ENCODE data around the gene UAP1L1.
"Not testable (repeated sequence)": the region's sequence is repeated elsewhere in the genome, so short reads cannot be mapped to it uniquely, and the experiment has no call there.

The UAP1L1 gene

DNA sequence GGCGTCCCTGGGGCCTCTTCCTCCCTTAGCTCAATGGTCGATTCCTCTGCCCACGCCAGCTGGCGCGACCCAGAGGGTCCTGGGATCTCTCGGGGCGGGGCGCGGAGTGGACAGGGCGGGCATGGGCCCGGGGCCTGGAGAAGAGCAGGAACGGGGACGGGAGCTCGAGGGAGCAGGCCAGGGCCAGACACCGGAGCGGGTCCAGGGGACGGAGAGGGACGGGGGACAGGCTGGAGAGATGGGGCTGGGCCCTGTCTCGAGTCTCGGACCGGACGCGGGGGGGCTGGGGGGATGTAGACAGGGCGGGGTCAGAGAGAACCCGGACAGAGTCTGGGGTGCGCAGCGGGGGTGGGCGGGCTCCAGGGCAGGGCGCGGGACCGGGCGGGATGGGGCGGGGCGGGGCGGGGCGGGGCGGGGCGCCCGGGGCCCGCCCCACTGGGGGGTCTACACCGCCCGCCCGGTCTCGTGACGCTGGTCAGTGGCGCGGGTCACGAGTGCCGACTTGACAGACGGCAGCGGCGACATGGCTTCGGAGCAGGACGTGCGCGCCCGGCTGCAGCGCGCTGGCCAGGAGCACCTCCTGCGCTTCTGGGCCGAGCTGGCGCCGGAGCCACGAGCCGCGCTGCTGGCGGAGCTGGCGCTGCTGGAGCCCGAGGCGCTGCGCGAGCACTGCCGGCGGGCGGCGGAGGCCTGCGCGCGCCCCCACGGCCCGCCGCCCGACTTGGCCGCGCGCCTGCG lies at the start of gene UAP1L1:
Gene UAP1L1, plus strand, starts transcription at position 508 of the 738 bp plus-strand sequence. Its CDS starts 16 bp downstream, at position 524.
- peaks cover 9% of the 10 kb centered on the region for H3K4me1 ChIP-seq (ENCODE audit: control insufficient read depth, insufficient read depth, low read length)
- no CpG with 5 or more reads among the region's 87 CpGs for WGBS (ENCODE audit: insufficient coverage, insufficient read length)

GRCh38 chr9:137028263-137029057 lies 48.9 kb upstream of the UAP1L1 start:
- H3K9me3 ChIP-seq (ENCODE audit: control insufficient read depth, insufficient read depth, low read length): no peaks in the 10 kb centered on the region
- no peak for DNase-seq (ENCODE audit: low read depth, low spot score)
- WGBS (ENCODE audit: insufficient coverage, insufficient read length): no CpG with 5 or more reads among the region's 98 CpGs
- H3K27me3 ChIP-seq (ENCODE audit: control insufficient read depth, insufficient read depth, low read length): no peaks in the 10 kb centered on the region; the same call in 1 of the 2 replicates
- no peak overlapping the region for H3K27ac ChIP-seq (ENCODE audit: low read length)
- H3K4me1 ChIP-seq (ENCODE audit: control insufficient read depth, insufficient read depth, low read length): peaks cover 2% of the 10 kb centered on the region
- H3K36me3 ChIP-seq (ENCODE audit: control insufficient read depth, insufficient read depth, low read length): no peaks in the 10 kb centered on the region; the same call in 1 of the 2 replicates
- H3K4me3 ChIP-seq (ENCODE audit: low read length): peak overlapping the region; percentile 42; the same call in 1 of the 2 replicates

More for the DNA sequence above, at the start of gene UAP1L1:
- Histone ChIP-seq H3K4me3 (ENCODE audit: low read length) (peak within 1 kb of the TSS; percentile 42; the same call in 1 of the 2 replicates), H3K36me3 (ENCODE audit: control insufficient read depth, insufficient read depth, low read length) (no peaks in the 10 kb centered on the region), H3K27me3 (ENCODE audit: control insufficient read depth, insufficient read depth, low read length) (peaks cover 13% of the 10 kb centered on the region; the same call in 1 of the 2 replicates), H3K9me3 (ENCODE audit: control insufficient read depth, insufficient read depth, low read length) (no peaks in the 10 kb centered on the region), H3K27ac (ENCODE audit: low read length) (no peak within 1 kb of the TSS)
- DNase-seq (ENCODE audit: low read depth, low spot score): no peak

DNA sequence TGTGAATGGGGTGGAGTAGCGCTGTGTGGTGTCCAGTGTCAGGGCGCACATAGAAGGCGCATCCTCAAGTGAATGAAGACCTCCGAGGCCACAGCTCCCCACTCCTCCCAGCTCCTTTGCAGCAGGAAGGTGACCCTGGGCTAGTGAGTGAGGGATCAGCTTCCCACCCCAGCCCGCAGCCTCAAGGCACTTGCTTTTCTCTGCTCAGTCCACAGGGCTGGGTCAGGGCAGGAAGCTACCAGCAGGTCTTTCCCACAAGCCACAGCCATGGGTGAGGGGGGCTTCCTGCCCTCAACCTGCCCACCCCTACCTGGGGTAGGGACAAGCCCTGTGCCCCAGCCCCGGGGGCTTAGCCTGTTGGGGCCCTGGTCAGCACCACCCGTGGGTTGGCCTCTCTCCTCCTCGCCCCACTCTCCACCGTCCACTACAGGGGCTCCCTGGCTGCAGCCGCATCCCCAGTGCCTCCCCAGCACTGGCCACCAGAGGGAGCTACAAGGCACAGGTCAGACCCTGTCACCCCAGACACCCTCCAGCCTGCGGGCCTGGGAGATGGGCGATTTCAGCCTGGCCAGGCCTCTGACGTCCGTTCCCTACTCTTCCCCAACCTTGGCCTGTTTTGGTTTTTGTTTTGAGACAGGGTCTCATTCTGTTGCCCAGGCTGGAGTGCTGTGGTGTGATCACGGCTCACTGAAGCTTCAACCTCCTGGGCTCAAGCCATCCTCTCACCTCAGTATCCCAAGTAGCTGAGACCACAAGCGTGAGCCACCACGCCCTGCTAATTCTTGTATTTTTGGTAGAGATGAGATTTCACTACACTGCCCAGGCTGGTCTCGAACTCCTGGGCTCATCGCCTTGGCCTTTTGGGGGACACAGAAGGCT lies 48.0 kb upstream of the UAP1L1 start:
- Histone ChIP-seq H3K4me1 (ENCODE audit: control insufficient read depth, insufficient read depth, low read length) (peaks cover 2% of the 10 kb centered on the region), H3K9me3 (ENCODE audit: control insufficient read depth, insufficient read depth, low read length) (no peaks in the 10 kb centered on the region), H3K4me3 (ENCODE audit: low read length) (no peak overlapping the region), H3K36me3 (ENCODE audit: control insufficient read depth, insufficient read depth, low read length) (no peaks in the 10 kb centered on the region; the same call in 1 of the 2 replicates), H3K27me3 (ENCODE audit: control insufficient read depth, insufficient read depth, low read length) (no peaks in the 10 kb centered on the region; the same call in 1 of the 2 replicates), H3K27ac (ENCODE audit: low read length) (no peak overlapping the region)
- no CpG with 5 or more reads among the region's 19 CpGs for WGBS (ENCODE audit: insufficient coverage, insufficient read length)
- no peak for DNase-seq (ENCODE audit: low read depth, low spot score)

- Histone ChIP-seq H3K36me3 (ENCODE audit: control insufficient read depth, insufficient read depth, low read length) (no peaks in the 10 kb centered on the region; the same call in 1 of the 2 replicates), H3K27me3 (ENCODE audit: control insufficient read depth, insufficient read depth, low read length) (no peaks in the 10 kb centered on the region; the same call in 1 of the 2 replicates), H3K9me3 (ENCODE audit: control insufficient read depth, insufficient read depth, low read length) (no peaks in the 10 kb centered on the region), H3K27ac (ENCODE audit: low read length) (no peak overlapping the region), H3K4me3 (ENCODE audit: low read length) (no peak overlapping the region), H3K4me1 (ENCODE audit: control insufficient read depth, insufficient read depth, low read length) (peaks cover 3% of the 10 kb centered on the region)
- no CpG with 5 or more reads among the region's 15 CpGs for WGBS (ENCODE audit: insufficient coverage, insufficient read length)
- no peak for DNase-seq (ENCODE audit: low read depth, low spot score)
These were observed 47.3 kb upstream of the UAP1L1 start for GRCh38 chr9:137030006-137030405.

DNA sequence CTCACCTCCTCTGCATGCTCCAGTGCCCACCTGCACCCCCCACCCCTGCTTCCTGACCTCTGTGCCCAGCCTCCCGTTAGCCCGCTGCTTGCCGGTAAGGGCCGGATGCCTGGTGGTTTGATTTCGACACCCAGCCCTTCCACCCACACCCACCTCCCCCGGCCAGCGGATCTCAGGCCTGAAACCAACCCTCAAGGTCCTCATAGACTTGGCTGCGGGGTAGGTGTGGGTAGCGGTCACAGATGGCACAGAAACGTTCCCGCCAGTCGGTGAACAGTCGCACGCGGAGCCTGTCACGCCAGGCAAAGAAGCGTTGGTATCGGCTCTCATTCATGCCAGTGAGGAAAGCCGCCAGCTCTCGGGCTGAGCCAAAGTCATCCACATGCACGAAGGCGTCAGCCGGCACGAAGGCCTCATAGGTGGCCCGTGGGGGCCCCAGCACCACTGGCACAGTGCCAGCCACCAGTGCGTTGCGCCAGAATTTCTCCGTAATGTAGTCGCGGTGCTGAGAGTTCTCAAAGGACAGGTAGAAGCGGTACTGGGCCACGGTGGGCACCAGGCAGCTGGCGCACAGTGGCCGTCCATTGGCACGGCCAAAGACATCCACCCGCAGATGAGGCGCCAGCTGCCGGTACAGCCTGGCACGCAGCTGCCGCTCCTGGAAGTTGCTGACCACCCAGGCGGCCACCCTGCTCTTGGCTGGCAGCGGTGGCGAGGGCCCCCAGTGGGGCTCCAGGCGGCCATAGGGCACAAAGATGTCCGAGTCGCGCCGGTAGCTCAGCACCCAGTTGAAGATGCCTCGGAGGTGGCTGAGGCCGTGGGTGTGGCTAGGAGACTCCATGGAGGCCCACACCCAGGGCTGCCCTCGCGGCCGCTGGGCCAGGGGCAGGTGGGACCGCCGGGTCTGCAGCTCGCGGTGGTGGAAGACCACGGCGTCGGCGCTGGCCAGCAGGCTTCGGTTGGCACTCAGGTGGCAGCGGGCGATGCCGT lies 46.5 kb upstream of the UAP1L1 start:
- no peak overlapping the region; the same call in 1 of the 2 replicates for H3K4me3 ChIP-seq (ENCODE audit: low read length)
- no peaks in the 10 kb centered on the region for H3K9me3 ChIP-seq (ENCODE audit: control insufficient read depth, insufficient read depth, low read length)
- H3K27me3 ChIP-seq (ENCODE audit: control insufficient read depth, insufficient read depth, low read length): no peaks in the 10 kb centered on the region; the same call in 1 of the 2 replicates
- H3K4me1 ChIP-seq (ENCODE audit: control insufficient read depth, insufficient read depth, low read length): peaks cover 3% of the 10 kb centered on the region
- H3K36me3 ChIP-seq (ENCODE audit: control insufficient read depth, insufficient read depth, low read length): no peaks in the 10 kb centered on the region
- no CpG with 5 or more reads among the region's 65 CpGs for WGBS (ENCODE audit: insufficient coverage, insufficient read length)
- H3K27ac ChIP-seq (ENCODE audit: low read length): no peak overlapping the region
- no peak for DNase-seq (ENCODE audit: low read depth, low spot score)

- whole genome bisulfite sequencing (ENCODE audit: insufficient coverage, insufficient read length): no CpG with 5 or more reads among the region's 16 CpGs
- Histone ChIP-seq H3K36me3 (ENCODE audit: control insufficient read depth, insufficient read depth, low read length) (no peaks in the 10 kb centered on the region; the same call in 1 of the 2 replicates), H3K4me3 (ENCODE audit: low read length) (no peak within 1 kb of the TSS; the same call in 1 of the 2 replicates), H3K27me3 (ENCODE audit: control insufficient read depth, insufficient read depth, low read length) (no peaks in the 10 kb centered on the region; the same call in 1 of the 2 replicates), H3K4me1 (ENCODE audit: control insufficient read depth, insufficient read depth, low read length) (peaks cover 3% of the 10 kb centered on the region), H3K27ac (ENCODE audit: low read length) (no peak within 1 kb of the TSS), H3K9me3 (ENCODE audit: control insufficient read depth, insufficient read depth, low read length) (no peaks in the 10 kb centered on the region)
- DNase-seq (ENCODE audit: low read depth, low spot score): no peak
These were observed 45.2 kb upstream of the UAP1L1 start, which contains the start of gene FUT7 for GRCh38 chr9:137031904-137032640. Gene FUT7 (minus strand): TSS chr9:137032088. CDS start chr9:137031991, 97 bp downstream.

- no peak overlapping the region for H3K27ac ChIP-seq (ENCODE audit: low read length)
- no CpG with 5 or more reads among the region's 10 CpGs for WGBS (ENCODE audit: insufficient coverage, insufficient read length)
- peaks cover 3% of the 10 kb centered on the region for H3K4me1 ChIP-seq (ENCODE audit: control insufficient read depth, insufficient read depth, low read length)
- no peaks in the 10 kb centered on the region for H3K9me3 ChIP-seq (ENCODE audit: control insufficient read depth, insufficient read depth, low read length)
- H3K4me3 ChIP-seq (ENCODE audit: low read length): no peak overlapping the region
- H3K27me3 ChIP-seq (ENCODE audit: control insufficient read depth, insufficient read depth, low read length): no peaks in the 10 kb centered on the region; the same call in 1 of the 2 replicates
- no peaks in the 10 kb centered on the region; the same call in 1 of the 2 replicates for H3K36me3 ChIP-seq (ENCODE audit: control insufficient read depth, insufficient read depth, low read length)
- no peak for DNase-seq (ENCODE audit: low read depth, low spot score)
These were observed 44.5 kb upstream of the UAP1L1 start for GRCh38 chr9:137032858-137033257.

DNA sequence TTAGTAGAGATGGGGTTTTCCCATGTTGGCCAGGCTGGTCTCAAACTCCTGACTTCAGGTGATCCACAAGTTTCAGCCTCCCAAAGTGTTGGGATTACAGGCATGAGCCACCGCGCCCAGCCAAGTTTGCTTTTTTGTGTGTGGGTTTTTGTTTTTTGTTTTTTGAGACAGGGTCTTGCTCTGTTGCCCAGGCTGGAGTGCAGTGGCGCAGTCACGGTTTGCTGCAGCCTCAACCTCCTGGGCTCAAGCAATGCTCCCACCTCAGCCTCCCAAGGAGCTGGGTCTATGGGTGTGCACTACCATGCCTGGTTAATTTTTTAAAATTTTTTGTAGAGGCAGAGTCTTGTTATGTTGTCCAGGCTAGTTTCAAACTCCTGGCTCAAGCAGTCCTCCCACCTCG lies 43.8 kb upstream of the UAP1L1 start:
- not testable (repeated sequence) for H3K4me3 ChIP-seq (ENCODE audit: low read length); H3K4me1 ChIP-seq (ENCODE audit: control insufficient read depth, insufficient read depth, low read length); H3K36me3 ChIP-seq (ENCODE audit: control insufficient read depth, insufficient read depth, low read length); H3K27ac ChIP-seq (ENCODE audit: low read length); H3K9me3 ChIP-seq (ENCODE audit: control insufficient read depth, insufficient read depth, low read length); DNase-seq (ENCODE audit: low read depth, low spot score); H3K27me3 ChIP-seq (ENCODE audit: control insufficient read depth, insufficient read depth, low read length)
- WGBS (ENCODE audit: insufficient coverage, insufficient read length): no CpG with 5 or more reads among the region's 5 CpGs

All from iPS DF 6.9 (cell line).